SK-N-SH treated with all-trans-retinoic acid at 6 μM for 48 hours (cell line): ENCODE measurements around the gene ZNF559.

ENCODE experiments used
- ATAC-seq: fragments of 200-7000 bp; cut with Tn5 transposase; 3 replicates; pipeline ENCODE4 v1.9.1; 2020; ENCODE audit warnings: mild to moderate bottlenecking, moderate library complexity
- ARNTL ChIP-seq: fragments of 450-650 bp; formaldehyde crosslinking; IDR thresholded peaks from 2 replicates; pipeline ENCODE4 v1.5.0; 2020; ENCODE audit warnings: low read depth, mild to moderate bottlenecking, moderate library complexity, borderline replicate concordance
- CSDC2 ChIP-seq: fragments of 250-450 bp; sonication (Bioruptor Pico); IDR thresholded peaks from 2 replicates; pipeline ENCODE4 v1.5.0; 2020; ENCODE audit warnings: mild to moderate bottlenecking, moderate library complexity
- ESRRG ChIP-seq: fragments of 250-450 bp; sonication (Bioruptor Pico); IDR thresholded peaks from 2 replicates; pipeline ENCODE4 v1.6.1; 2021; ENCODE audit warnings: mild to moderate bottlenecking
- GLIS3 ChIP-seq: fragments of 250-450 bp; sonication (Bioruptor Pico); IDR thresholded peaks from 2 replicates; pipeline ENCODE4 v1.5.0; 2020; ENCODE audit warnings: mild to moderate bottlenecking, moderate library complexity
- ISL1 ChIP-seq: fragments of 250-450 bp; sonication (Bioruptor Pico); IDR thresholded peaks from 2 replicates; pipeline ENCODE4 v2.1.2; 2022; ENCODE audit warnings: mild to moderate bottlenecking, moderate library complexity
- OSR1 ChIP-seq: fragments of 250-450 bp; sonication (Bioruptor Pico); IDR thresholded peaks from 2 replicates; pipeline ENCODE4 v1.8.0; 2022; ENCODE audit warnings: moderate library complexity, mild to moderate bottlenecking, inconsistent platforms
- PPARA ChIP-seq: fragments of 250-450 bp; sonication (Bioruptor Pico); IDR thresholded peaks from 2 replicates; pipeline ENCODE4 v1.5.0; 2020; ENCODE audit warnings: mild to moderate bottlenecking, borderline replicate concordance
- RARB ChIP-seq: fragments of 250-450 bp; sonication (Bioruptor Pico); IDR thresholded peaks from 2 replicates; pipeline ENCODE4 v1.8.0; 2021; ENCODE audit warnings: mild to moderate bottlenecking, moderate library complexity
- SNAI2 ChIP-seq: fragments of 250-450 bp; sonication (Bioruptor Pico); IDR thresholded peaks from 2 replicates; pipeline ENCODE4 v1.5.0; 2020; ENCODE audit warnings: mild to moderate bottlenecking, moderate library complexity
- TCF4 ChIP-seq: fragments of 250-450 bp; sonication (Bioruptor Pico); IDR thresholded peaks from 2 replicates; pipeline ENCODE4 v1.8.0; 2021; ENCODE audit warnings: mild to moderate bottlenecking, moderate library complexity, borderline replicate concordance
- ZC3H10 ChIP-seq: fragments of 250-450 bp; sonication (Bioruptor Pico); IDR thresholded peaks from 2 replicates; pipeline ENCODE4 v1.5.1; 2021; ENCODE audit warnings: mild to moderate bottlenecking, moderate library complexity
- ZFP3 ChIP-seq: fragments of 250-450 bp; sonication (Bioruptor Pico); IDR thresholded peaks from 2 replicates; pipeline ENCODE4 v1.5.0; 2020; ENCODE audit warnings: mild to moderate bottlenecking, moderate library complexity
- ZFP30 ChIP-seq: fragments of 450-650 bp; formaldehyde crosslinking; IDR thresholded peaks from 2 replicates; pipeline ENCODE4 v1.5.0; 2022; ENCODE audit warnings: mild to moderate bottlenecking, moderate library complexity
- ZNF565 ChIP-seq: fragments of 450-650 bp; formaldehyde crosslinking; conservative IDR thresholded peaks from 2 replicates; pipeline ENCODE4 v1.5.0; 2020; ENCODE audit warnings: low read depth, mild to moderate bottlenecking, moderate library complexity
- ZNF70 ChIP-seq: fragments of 450-650 bp; formaldehyde crosslinking; IDR thresholded peaks from 2 replicates; pipeline ENCODE4 v1.5.0; 2020; ENCODE audit warnings: mild to moderate bottlenecking, moderate library complexity
- ZNF8 ChIP-seq: fragments of 450-650 bp; formaldehyde crosslinking; IDR thresholded peaks from 2 replicates; pipeline ENCODE4 v1.5.0; 2020; ENCODE audit warnings: mild to moderate bottlenecking, moderate library complexity
- TF ChIP-seq, protein P1 (sequence below): fragments of 250-450 bp; sonication (Bioruptor Pico); IDR thresholded peaks from 2 replicates; pipeline ENCODE4 v1.5.0; 2020; ENCODE audit warnings: mild to moderate bottlenecking, moderate library complexity
- TF ChIP-seq, protein P2 (sequence below): fragments of 250-450 bp; sonication (Bioruptor Pico); IDR thresholded peaks from 2 replicates; pipeline ENCODE4 v1.8.0; 2021; ENCODE audit warnings: low read depth, mild to moderate bottlenecking, moderate library complexity, borderline replicate concordance
- TF ChIP-seq, protein P3 (sequence below): fragments of 250-450 bp; sonication (Bioruptor Pico); IDR thresholded peaks from 2 replicates; pipeline ENCODE4 v1.5.1; 2020; ENCODE audit warnings: low read depth, mild to moderate bottlenecking, moderate library complexity
- TF ChIP-seq, protein P4 (sequence below): fragments of 250-450 bp; sonication (Bioruptor Pico); IDR thresholded peaks from 2 replicates; pipeline ENCODE4 v1.8.0; 2020; ENCODE audit warnings: mild to moderate bottlenecking, moderate library complexity, borderline replicate concordance

The ZNF559 gene

DNA sequence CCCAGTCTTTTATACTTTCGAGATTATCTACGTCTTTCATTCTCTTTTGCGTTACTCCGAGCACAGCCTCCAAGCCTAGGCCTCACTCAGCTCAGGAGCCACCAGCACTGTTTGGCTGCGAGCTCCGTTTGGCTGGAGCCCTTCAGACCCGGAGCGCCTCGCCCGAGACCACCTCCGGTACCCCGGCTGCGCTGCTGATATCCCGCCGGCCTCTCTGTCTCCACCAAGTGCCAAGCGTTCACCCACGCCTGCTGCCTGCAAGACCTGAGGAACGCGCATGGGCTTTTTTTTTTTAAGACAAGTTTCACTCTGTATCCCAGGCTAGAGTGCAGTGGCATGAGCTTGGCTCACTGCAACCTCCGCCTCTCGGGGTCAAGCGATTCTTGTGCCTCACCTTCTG is 24.7 kb downstream of the ZNF559 start (continued):
- TF ChIP-seq, protein P1, sequence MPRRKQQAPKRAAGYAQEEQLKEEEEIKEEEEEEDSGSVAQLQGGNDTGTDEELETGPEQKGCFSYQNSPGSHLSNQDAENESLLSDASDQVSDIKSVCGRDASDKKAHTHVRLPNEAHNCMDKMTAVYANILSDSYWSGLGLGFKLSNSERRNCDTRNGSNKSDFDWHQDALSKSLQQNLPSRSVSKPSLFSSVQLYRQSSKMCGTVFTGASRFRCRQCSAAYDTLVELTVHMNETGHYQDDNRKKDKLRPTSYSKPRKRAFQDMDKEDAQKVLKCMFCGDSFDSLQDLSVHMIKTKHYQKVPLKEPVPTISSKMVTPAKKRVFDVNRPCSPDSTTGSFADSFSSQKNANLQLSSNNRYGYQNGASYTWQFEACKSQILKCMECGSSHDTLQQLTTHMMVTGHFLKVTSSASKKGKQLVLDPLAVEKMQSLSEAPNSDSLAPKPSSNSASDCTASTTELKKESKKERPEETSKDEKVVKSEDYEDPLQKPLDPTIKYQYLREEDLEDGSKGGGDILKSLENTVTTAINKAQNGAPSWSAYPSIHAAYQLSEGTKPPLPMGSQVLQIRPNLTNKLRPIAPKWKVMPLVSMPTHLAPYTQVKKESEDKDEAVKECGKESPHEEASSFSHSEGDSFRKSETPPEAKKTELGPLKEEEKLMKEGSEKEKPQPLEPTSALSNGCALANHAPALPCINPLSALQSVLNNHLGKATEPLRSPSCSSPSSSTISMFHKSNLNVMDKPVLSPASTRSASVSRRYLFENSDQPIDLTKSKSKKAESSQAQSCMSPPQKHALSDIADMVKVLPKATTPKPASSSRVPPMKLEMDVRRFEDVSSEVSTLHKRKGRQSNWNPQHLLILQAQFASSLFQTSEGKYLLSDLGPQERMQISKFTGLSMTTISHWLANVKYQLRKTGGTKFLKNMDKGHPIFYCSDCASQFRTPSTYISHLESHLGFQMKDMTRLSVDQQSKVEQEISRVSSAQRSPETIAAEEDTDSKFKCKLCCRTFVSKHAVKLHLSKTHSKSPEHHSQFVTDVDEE (CRISPR knock-in tag): no peak
- no peak for TF ChIP-seq ISL1 (CRISPR knock-in tag)
- no peak for TF ChIP-seq ESRRG (CRISPR knock-in tag)
- TF ChIP-seq RARB (CRISPR knock-in tag): no peak

DNA sequence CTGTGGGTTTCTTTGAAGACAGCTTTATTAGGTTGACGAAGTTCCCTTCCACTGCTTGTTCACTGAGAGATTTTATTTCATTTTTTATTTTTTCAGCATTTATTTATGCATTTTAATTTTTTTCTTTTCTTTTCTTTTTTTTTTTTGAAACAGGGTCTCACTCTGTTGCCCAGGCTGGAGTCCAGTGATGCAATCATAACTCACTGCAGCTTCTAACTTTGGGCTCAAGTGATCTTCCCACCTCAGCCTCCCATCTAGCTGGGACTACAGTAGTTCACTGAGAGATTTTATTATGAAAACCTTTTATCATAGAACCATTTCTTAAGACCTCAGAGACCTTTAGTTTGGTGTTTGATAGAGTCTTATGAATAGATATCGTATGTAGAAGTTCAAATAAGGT is 28.5 kb downstream of the ZNF559 start:
- TF ChIP-seq ARNTL (no peak), SNAI2 (CRISPR knock-in tag) (no peak)
- ATAC-seq: no peak

DNA sequence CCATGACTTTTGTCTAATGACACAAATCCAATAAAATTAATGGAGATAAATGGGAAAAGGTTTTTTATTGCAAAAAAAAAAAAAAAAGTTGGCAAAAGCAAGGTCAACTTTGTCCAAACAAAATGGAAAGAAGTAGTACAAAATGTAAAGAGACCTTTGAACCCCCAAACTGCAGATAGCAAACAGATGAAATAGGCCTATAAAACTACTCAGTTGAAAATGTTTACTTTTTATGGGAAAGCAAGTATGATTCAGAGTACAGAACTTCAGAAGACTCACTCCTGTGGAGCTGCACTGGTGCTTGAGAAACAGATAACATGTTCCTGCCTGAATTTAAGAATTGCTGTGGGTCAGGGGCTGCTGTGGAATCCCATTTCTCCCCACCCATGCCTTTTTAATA is 29.0 kb downstream of the ZNF559 start:
- no peak for ATAC-seq
- TF ChIP-seq, protein P2, sequence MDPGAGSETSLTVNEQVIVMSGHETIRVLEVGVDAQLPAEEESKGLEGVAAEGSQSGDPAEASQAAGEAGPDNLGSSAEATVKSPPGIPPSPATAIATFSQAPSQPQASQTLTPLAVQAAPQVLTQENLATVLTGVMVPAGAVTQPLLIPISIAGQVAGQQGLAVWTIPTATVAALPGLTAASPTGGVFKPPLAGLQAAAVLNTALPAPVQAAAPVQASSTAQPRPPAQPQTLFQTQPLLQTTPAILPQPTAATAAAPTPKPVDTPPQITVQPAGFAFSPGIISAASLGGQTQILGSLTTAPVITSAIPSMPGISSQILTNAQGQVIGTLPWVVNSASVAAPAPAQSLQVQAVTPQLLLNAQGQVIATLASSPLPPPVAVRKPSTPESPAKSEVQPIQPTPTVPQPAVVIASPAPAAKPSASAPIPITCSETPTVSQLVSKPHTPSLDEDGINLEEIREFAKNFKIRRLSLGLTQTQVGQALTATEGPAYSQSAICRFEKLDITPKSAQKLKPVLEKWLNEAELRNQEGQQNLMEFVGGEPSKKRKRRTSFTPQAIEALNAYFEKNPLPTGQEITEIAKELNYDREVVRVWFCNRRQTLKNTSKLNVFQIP (CRISPR knock-in tag): no peak
- TF ChIP-seq, protein P1 (CRISPR knock-in tag): no peak
- TF ChIP-seq CSDC2 (CRISPR knock-in tag) (no peak), ZNF565 (CRISPR knock-in tag) (no peak), ZC3H10 (no peak), ZNF8 (no peak), ESRRG (CRISPR knock-in tag) (no peak), ZNF70 (CRISPR knock-in tag) (no peak), GLIS3 (CRISPR knock-in tag) (no peak), ZFP30 (CRISPR knock-in tag) (no peak), TCF4 (no peak), ISL1 (CRISPR knock-in tag) (no peak), OSR1 (CRISPR knock-in tag) (no peak), ZFP3 (CRISPR knock-in tag) (no peak)
- TF ChIP-seq, protein P3, sequence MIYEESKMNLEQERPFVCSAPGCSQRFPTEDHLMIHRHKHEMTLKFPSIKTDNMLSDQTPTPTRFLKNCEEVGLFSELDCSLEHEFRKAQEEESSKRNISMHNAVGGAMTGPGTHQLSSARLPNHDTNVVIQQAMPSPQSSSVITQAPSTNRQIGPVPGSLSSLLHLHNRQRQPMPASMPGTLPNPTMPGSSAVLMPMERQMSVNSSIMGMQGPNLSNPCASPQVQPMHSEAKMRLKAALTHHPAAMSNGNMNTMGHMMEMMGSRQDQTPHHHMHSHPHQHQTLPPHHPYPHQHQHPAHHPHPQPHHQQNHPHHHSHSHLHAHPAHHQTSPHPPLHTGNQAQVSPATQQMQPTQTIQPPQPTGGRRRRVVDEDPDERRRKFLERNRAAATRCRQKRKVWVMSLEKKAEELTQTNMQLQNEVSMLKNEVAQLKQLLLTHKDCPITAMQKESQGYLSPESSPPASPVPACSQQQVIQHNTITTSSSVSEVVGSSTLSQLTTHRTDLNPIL (CRISPR knock-in tag): no peak
- TF ChIP-seq, protein P4, sequence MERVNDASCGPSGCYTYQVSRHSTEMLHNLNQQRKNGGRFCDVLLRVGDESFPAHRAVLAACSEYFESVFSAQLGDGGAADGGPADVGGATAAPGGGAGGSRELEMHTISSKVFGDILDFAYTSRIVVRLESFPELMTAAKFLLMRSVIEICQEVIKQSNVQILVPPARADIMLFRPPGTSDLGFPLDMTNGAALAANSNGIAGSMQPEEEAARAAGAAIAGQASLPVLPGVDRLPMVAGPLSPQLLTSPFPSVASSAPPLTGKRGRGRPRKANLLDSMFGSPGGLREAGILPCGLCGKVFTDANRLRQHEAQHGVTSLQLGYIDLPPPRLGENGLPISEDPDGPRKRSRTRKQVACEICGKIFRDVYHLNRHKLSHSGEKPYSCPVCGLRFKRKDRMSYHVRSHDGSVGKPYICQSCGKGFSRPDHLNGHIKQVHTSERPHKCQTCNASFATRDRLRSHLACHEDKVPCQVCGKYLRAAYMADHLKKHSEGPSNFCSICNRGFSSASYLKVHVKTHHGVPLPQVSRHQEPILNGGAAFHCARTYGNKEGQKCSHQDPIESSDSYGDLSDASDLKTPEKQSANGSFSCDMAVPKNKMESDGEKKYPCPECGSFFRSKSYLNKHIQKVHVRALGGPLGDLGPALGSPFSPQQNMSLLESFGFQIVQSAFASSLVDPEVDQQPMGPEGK (CRISPR knock-in tag): no peak
- TF ChIP-seq, all 23 proteins: peak for 0

DNA sequence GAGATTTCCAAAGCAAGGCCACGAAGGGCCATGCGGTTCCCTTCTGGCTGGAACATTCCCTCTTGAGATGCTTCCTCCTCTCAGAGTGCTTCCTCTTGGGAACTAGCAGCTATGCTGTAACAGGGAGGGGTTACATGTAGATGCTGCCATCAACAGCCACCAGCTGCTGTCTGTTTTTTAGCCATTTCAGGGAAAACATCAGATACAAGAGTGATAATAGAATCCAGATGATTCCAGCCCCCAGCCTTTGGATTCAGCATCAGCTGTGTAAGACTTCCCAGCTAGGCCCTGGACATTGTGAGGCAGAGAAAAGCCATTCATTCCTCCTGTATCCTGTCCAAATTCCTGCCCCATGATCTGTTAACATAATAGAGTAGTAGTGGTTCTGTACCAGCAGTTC is 30.7 kb downstream of the ZNF559 start:
- no peak for ATAC-seq
- TF ChIP-seq GLIS3 (CRISPR knock-in tag) (no peak), ZFP3 (CRISPR knock-in tag) (no peak), PPARA (no peak), ARNTL (no peak), ZNF8 (no peak), SNAI2 (CRISPR knock-in tag) (no peak), OSR1 (CRISPR knock-in tag) (no peak), ESRRG (CRISPR knock-in tag) (no peak)
- TF ChIP-seq, protein P3 (CRISPR knock-in tag): no peak
- TF ChIP-seq, protein P1 (CRISPR knock-in tag): no peak
